RWPE2 (cell line): ENCODE measurements around the gene MCAM.

Experiments used
- ATAC-seq: fragments of 200-7000 bp; cut with Tn5 transposase; 3 replicates; pipeline ENCODE4 v1.9.1; 2021; ENCODE audit warnings: low read depth
- DNase-seq: peaks from one replicate; pipeline ENCODE4 v3.0.0-alpha.2; 2020; ENCODE audit warnings: low spot score
- H3K27ac ChIP-seq: fragments of 450-650 bp; 2 replicates; pipeline ENCODE4 v1.5.1; 2017; ENCODE audit warnings: mild to moderate bottlenecking; ENCODE audit not compliant: poor library complexity, severe bottlenecking
- H3K27me3 ChIP-seq: fragments of 250-450 bp; sonication (Bioruptor Pico); 2 replicates; pipeline ENCODE4 v1.5.1; 2021; ENCODE audit warnings: mild to moderate bottlenecking, moderate library complexity; ENCODE audit not compliant: insufficient read depth, poor library complexity, severe bottlenecking
- H3K36me3 ChIP-seq: fragments of 250-450 bp; sonication (Bioruptor Pico); 2 replicates; pipeline ENCODE4 v1.5.1; 2020; ENCODE audit warnings: low read depth, mild to moderate bottlenecking, moderate library complexity
- H3K4me1 ChIP-seq: fragments of 250-450 bp; sonication (Bioruptor Pico); 2 replicates; pipeline ENCODE4 v1.5.1; 2021; ENCODE audit warnings: mild to moderate bottlenecking, moderate library complexity; ENCODE audit not compliant: insufficient read depth, poor library complexity, severe bottlenecking
- H3K4me3 ChIP-seq: fragments of 250-450 bp; sonication (Bioruptor Pico); 2 replicates; pipeline ENCODE4 v1.5.1; 2021; ENCODE audit warnings: mild to moderate bottlenecking, moderate library complexity; ENCODE audit not compliant: severe bottlenecking
- H3K9me3 ChIP-seq: fragments of 250-450 bp; sonication (Bioruptor Pico); 2 replicates; pipeline ENCODE4 v1.5.1; 2021; ENCODE audit warnings: mild to moderate bottlenecking, moderate library complexity; ENCODE audit not compliant: severe bottlenecking
- TF ChIP-seq, protein P1 (sequence below): fragments of 450-650 bp; IDR thresholded peaks from one replicate; pipeline ENCODE4 v1.5.1; 2017; ENCODE audit warnings: mild to moderate bottlenecking, moderate library complexity; ENCODE audit not compliant: poor library complexity, severe bottlenecking

The MCAM gene

DNA sequence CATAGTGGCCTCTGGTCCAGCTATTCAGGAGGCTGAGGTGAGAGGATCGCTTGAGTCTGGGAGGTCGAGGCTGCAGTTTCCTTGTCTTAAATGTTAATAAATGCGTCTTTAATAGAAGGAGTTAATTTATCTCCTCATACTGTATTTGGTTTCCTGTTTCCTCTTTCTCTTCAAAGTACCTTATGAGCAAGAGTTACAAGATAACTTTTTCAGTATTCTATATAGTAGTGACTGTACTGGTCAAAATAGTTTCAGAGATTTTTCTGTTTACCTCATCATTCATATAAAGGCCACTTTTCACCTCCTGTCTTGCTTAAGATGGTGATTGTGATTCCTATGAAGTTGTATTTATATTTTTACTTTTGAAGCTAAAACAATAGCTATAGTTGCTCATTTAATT is 50.9 kb downstream of the MCAM start:
- DNase-seq (no peak), ATAC-seq (no peak)
- Histone ChIP-seq H3K27ac (no peak overlapping the region), H3K4me1 (peaks cover 8% of the 10 kb centered on the region), H3K27me3 (no peaks in the 10 kb centered on the region), H3K9me3 (no peaks in the 10 kb centered on the region), H3K4me3 (no peak overlapping the region), H3K36me3 (peaks cover 6% of the 10 kb centered on the region)
- TF ChIP-seq, protein P1, sequence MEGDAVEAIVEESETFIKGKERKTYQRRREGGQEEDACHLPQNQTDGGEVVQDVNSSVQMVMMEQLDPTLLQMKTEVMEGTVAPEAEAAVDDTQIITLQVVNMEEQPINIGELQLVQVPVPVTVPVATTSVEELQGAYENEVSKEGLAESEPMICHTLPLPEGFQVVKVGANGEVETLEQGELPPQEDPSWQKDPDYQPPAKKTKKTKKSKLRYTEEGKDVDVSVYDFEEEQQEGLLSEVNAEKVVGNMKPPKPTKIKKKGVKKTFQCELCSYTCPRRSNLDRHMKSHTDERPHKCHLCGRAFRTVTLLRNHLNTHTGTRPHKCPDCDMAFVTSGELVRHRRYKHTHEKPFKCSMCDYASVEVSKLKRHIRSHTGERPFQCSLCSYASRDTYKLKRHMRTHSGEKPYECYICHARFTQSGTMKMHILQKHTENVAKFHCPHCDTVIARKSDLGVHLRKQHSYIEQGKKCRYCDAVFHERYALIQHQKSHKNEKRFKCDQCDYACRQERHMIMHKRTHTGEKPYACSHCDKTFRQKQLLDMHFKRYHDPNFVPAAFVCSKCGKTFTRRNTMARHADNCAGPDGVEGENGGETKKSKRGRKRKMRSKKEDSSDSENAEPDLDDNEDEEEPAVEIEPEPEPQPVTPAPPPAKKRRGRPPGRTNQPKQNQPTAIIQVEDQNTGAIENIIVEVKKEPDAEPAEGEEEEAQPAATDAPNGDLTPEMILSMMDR = no peak

DNA sequence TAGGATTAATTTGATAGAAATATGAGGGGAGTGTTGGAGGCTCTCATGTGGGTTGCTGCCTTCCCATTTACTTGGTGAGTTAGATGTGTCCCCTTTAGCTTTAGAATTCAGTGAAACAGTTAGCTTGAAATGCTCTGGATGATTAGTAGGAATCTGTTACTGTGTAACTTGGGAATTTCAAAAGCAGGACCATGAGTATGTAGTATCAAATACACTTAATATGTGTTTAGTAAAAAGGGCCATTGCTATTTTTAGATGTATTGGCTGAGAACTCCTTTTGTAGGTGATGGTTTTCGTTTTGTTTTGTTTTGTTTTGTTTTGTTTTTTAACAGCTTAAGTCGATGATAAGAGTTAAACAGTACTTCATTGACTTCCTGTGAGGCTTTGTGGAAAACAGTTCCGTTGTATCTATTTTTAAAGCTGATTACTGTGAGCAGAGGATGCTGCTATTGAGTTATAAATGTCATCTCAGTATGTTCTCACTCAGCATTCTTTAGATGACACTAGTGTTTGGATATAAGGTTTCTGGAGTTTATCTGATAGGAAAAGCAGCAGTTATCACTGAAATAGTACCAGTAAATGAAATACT is 53.5 kb downstream of the MCAM start:
- H3K36me3 ChIP-seq = peaks cover 4% of the 10 kb centered on the region
- H3K4me3 ChIP-seq = no peak overlapping the region
- TF ChIP-seq, protein P1 = no peak
- ATAC-seq (no peak), DNase-seq (no peak)
- peaks cover 16% of the 10 kb centered on the region for H3K4me1 ChIP-seq
- no peaks in the 10 kb centered on the region for H3K9me3 ChIP-seq
- no peak overlapping the region for H3K27ac ChIP-seq
- H3K27me3 ChIP-seq = no peaks in the 10 kb centered on the region

DNA sequence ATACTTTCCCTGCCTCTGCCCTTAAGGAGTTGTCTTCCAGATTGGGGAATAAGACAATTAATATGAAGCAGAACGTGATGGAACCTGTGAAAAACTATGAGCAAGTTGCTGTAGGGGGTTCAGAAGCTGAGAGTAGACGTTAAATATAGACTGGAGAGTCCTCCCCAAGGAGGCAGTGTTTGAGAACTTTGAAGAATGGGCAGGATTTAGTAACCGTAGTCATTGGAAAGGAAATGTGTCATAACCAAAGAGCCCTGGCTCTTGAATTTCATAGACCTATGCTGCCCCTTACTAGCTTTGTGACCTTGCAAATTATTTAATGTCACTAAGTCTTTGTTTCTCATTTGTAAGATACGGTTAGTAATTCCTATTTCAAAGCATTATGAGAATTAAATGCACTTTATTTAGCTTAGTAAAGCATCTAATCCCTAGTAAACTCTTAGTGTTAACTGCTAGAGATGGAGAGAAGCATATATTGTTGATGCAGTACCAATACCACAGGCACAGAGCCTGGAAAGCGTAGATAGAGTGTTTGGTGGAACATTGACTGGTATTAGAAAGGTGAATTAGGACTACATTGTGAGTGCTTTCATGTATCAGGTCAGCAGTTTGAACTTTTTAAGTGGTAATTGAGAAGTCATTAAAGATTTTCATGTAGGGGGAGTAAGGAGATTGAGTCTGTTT is 54.1 kb downstream of the MCAM start:
- TF ChIP-seq, protein P1 = peak; percentile 25
- Histone ChIP-seq H3K36me3 (peaks cover 4% of the 10 kb centered on the region), H3K4me1 (peaks cover 16% of the 10 kb centered on the region), H3K27me3 (no peaks in the 10 kb centered on the region), H3K4me3 (no peak overlapping the region), H3K27ac (no peak overlapping the region), H3K9me3 (no peaks in the 10 kb centered on the region)
- peak; percentile 60 for ATAC-seq
- DNase-seq = no peak

DNA sequence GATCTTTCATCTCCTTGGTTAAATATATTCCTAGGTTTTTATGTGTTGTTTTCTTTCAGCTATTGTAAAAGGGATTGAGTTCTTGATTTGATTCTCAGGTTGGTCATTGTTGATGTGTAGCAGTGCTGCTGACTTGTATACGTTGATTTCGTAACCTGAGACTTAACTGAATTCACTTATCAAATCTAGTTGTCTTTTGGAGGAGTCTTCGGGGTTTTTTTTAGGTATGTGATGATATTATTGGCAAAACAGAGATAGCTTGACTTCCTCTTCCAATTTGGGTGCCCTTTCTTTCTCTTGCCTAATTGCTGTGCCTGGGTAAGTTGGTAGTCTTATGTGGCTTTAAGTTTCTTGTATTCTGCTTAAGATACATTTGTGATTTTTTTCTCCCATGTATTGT is 57.9 kb downstream of the MCAM start:
- DNase-seq (no peak), ATAC-seq (no peak)
- no peak overlapping the region for H3K27ac ChIP-seq
- H3K9me3 ChIP-seq = no peaks in the 10 kb centered on the region
- peaks cover 16% of the 10 kb centered on the region for H3K4me1 ChIP-seq
- no peaks in the 10 kb centered on the region for H3K27me3 ChIP-seq
- H3K36me3 ChIP-seq = peaks cover 4% of the 10 kb centered on the region
- TF ChIP-seq, protein P1 = no peak
- no peak overlapping the region for H3K4me3 ChIP-seq
